Activated T-cell treated with anti-CD3 and anti-CD28 coated beads, Interleukin-2, amount 50 U/mL, for 4 hours (primary cell): Measurements from ENCODE around the gene NRCAM. TPM values are rescaled to one million over a fixed set of nuclear protein-coding genes. Genes with fewer than 3 reads are reported as not detected.

Experiments used
- ATAC-seq, 2 donors: fragments of 200-7000 bp; cut with Tn5 transposase; one replicate each; pipeline ENCODE4 v1.10.0; 2021
- DNase-seq: peaks from one replicate; pipeline ENCODE4 v3.0.0-alpha.2; 2020
- H3K27me3 Mint-ChIP-seq: one replicate; pipeline ENCODE4 v1.8.0; 2021; ENCODE audit warnings: low read depth, mixed read lengths
- H3K36me3 Mint-ChIP-seq: one replicate; pipeline ENCODE4 v1.8.0; 2022; ENCODE audit warnings: mixed read lengths; ENCODE audit not compliant: insufficient read depth
- H3K4me1 Mint-ChIP-seq: one replicate; pipeline ENCODE4 v1.8.0; 2021; ENCODE audit warnings: low read depth, mixed read lengths
- H3K4me3 Mint-ChIP-seq: one replicate; pipeline ENCODE4 v1.8.0; 2021; ENCODE audit warnings: mild to moderate bottlenecking, moderate library complexity, mixed read lengths
- H3K9me3 Mint-ChIP-seq: one replicate; pipeline ENCODE4 v1.8.0; 2021; ENCODE audit warnings: mixed read lengths
- total RNA-seq, 3 donors: library from RNA; stranded (reverse); gene quantifications; one replicate each; pipeline ENCODE4 v1.2.1, GENCODE V29; 2021

Gene NRCAM
- total RNA-seq, 3 donors from 2014 or later: 0.53 to 0.73 (median 0.69) TPM

DNA sequence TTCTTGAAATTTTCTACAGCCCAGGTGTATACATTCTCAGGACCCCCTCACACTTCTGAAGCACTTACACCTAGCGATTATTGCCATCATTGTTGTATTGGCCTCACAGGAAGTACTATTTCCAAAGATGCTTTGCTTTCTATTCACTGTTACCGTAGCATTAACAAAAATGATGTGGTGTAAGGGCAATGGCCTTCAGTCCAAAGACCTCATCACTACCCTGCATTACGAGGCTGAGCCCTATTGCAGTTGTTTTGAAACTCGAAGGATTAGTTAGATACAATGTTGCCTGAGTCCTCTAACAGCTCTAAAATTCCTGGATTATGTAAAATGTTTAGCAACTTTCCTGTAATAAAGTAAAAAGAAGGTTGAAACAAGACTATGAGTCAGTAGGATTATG is 2.9 kb downstream of the NRCAM start:
- peaks cover 54% of the 10 kb centered on the region for H3K27me3 Mint-ChIP-seq
- H3K4me3 Mint-ChIP-seq: no peak overlapping the region
- ATAC-seq (no peak), DNase-seq (no peak)
- H3K36me3 Mint-ChIP-seq: no peaks in the 10 kb centered on the region
- peaks cover 15% of the 10 kb centered on the region for H3K4me1 Mint-ChIP-seq
- H3K9me3 Mint-ChIP-seq: no peaks in the 10 kb centered on the region

DNA sequence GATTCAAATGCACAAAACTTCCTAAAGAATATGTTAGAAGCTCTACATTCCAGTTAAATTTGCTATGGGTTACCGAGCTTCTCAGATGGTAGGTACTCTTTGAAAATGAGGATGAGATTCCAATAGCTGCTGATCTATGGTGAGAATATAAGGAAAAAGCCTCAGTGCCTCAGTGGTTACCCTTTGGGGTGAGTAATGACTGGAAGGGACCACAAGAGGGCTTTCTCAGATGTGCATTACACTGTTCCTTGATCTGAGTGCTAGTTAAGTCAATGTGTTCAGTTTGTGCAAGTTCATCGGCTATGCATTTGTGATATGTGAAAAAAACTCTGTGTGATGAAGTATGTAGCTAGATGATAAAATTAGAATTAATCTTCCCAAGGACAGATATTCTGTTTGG is 3.5 kb downstream of the NRCAM start:
- Mint-ChIP-seq H3K4me3 (no peak overlapping the region), H3K36me3 (no peaks in the 10 kb centered on the region), H3K27me3 (peaks cover 51% of the 10 kb centered on the region), H3K9me3 (no peaks in the 10 kb centered on the region), H3K4me1 (peaks cover 15% of the 10 kb centered on the region)
- DNase-seq (no peak), ATAC-seq (no peak)

DNA sequence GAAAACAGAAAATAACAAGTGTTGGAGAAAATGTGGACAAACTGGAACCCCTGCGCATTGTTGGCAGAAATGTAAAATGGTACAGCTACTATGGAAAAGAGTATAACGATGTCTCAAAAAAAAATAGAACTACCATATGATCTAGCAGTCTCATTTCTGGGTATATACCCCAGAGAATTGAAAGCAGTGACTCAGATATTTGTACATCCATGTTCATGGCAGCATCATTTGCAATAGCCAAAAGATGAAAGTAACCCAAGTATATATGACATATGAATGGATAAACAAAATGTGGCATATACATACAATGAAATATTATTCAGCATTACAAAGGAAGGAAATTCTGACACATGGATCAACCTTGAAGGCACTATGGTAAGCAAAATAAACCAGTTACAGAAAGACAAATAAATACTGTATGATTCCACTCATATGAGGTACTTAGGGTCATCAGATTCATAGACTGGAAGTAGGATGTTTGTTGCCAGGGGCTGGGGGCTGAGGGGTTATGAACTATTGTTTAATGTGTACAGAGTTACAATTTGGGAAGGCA is 4.9 kb downstream of the NRCAM start:
- no peaks in the 10 kb centered on the region for H3K36me3 Mint-ChIP-seq
- no peak overlapping the region for H3K4me3 Mint-ChIP-seq
- peaks cover 40% of the 10 kb centered on the region for H3K27me3 Mint-ChIP-seq
- no peak for DNase-seq
- no peak for ATAC-seq
- no peaks in the 10 kb centered on the region for H3K9me3 Mint-ChIP-seq
- H3K4me1 Mint-ChIP-seq: peaks cover 5% of the 10 kb centered on the region

DNA sequence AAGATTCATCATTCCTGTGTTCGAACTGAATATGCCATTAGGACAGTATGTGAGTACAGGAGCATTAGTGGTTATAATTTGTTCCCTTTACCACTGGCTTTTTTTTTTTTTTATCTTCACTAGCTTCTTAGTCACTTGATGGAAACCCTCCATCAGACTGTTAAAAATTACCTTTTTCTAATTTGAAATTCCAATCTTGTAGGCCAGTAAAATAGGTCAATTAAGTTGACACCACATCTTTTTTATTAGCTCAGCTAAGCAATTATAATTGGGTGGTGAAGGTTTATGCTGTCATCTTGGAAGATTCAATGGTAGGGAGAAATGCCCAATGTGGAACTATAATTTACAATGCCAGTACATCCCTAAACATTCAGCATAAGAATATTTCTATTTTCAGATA is 6.1 kb downstream of the NRCAM start:
- DNase-seq: no peak
- no peak overlapping the region for H3K4me3 Mint-ChIP-seq
- H3K36me3 Mint-ChIP-seq: no peaks in the 10 kb centered on the region
- H3K27me3 Mint-ChIP-seq: peaks cover 41% of the 10 kb centered on the region
- no peak for ATAC-seq
- no peaks in the 10 kb centered on the region for H3K9me3 Mint-ChIP-seq
- peaks cover 5% of the 10 kb centered on the region for H3K4me1 Mint-ChIP-seq

GRCh38 chr7:108449521-108449920 is 6.7 kb downstream of the NRCAM start:
- ATAC-seq (no peak), DNase-seq (no peak)
- H3K27me3 Mint-ChIP-seq: peaks cover 39% of the 10 kb centered on the region
- no peak overlapping the region for H3K4me3 Mint-ChIP-seq
- no peaks in the 10 kb centered on the region for H3K9me3 Mint-ChIP-seq
- H3K36me3 Mint-ChIP-seq: no peaks in the 10 kb centered on the region
- peaks cover 2% of the 10 kb centered on the region for H3K4me1 Mint-ChIP-seq

GRCh38 chr7:108448584-108449505 is 7.4 kb downstream of the NRCAM start:
- peaks cover 34% of the 10 kb centered on the region for H3K27me3 Mint-ChIP-seq
- DNase-seq (no peak), ATAC-seq (no peak)
- no peak overlapping the region for H3K4me3 Mint-ChIP-seq
- no peaks in the 10 kb centered on the region for H3K4me1 Mint-ChIP-seq
- no peaks in the 10 kb centered on the region for H3K36me3 Mint-ChIP-seq
- no peaks in the 10 kb centered on the region for H3K9me3 Mint-ChIP-seq

DNA sequence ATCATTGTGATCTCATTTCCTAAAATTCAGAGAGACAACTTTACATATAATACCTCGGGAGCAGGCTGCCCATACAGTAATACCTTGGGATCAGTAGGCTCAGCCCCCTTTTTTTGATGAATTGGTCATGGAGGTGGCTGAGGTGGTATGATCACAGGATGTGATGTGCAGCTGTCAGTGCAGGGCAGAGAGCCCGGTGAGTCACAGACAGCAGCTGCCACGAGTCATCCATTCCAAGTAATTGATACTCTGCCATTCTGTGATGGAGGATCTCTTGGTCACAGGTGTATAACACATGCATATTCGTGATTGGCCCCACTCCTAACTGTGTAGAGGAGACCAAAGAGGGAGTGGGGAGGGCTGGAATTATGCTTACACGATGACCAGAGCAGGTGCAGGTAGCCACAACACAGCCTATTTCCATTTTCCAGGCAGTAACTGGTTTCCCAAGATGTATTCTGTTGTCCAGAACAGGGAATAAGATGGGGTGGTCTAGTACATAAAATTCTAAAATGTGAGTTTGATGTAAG is 14.1 kb downstream of the NRCAM start:
- Mint-ChIP-seq H3K36me3 (no peaks in the 10 kb centered on the region), H3K4me1 (no peaks in the 10 kb centered on the region), H3K4me3 (no peak overlapping the region), H3K27me3 (peaks cover 2% of the 10 kb centered on the region), H3K9me3 (no peaks in the 10 kb centered on the region)
- peak; percentile 95 to 97 for ATAC-seq
- DNase-seq: no peak

- no peaks in the 10 kb centered on the region for H3K9me3 Mint-ChIP-seq
- H3K4me3 Mint-ChIP-seq: no peak overlapping the region
- DNase-seq: no peak
- no peaks in the 10 kb centered on the region for H3K4me1 Mint-ChIP-seq
- no peaks in the 10 kb centered on the region for H3K36me3 Mint-ChIP-seq
- ATAC-seq: no peak
- peaks cover 6% of the 10 kb centered on the region for H3K27me3 Mint-ChIP-seq
Observed at GRCh38 chr7:108441392-108441955, 14.8 kb downstream of the NRCAM start.

GRCh38 chr7:108440613-108441012 is 15.6 kb downstream of the NRCAM start:
- Mint-ChIP-seq H3K4me1 (no peaks in the 10 kb centered on the region), H3K4me3 (no peak overlapping the region), H3K9me3 (no peaks in the 10 kb centered on the region), H3K36me3 (no peaks in the 10 kb centered on the region), H3K27me3 (peaks cover 5% of the 10 kb centered on the region)
- ATAC-seq: no peak
- no peak for DNase-seq

DNA sequence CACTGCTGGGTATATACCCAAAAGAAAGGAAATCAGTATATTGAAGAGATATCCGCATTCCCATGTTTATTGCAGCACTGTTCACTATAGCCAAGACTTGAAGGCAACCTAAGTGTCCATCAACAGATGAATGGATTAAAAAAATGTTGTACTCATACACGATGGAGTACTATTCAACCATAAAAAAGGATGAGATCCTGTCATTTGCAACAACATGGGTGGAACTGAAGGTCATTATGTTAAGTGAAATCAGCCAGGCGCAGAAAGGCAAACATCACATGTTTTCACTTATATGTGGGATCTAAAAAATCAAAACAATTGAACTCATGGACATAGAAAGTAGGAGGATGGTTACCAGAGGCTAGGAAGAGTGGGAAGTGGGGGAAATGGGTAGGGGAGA is 19.3 kb downstream of the NRCAM start:
- Mint-ChIP-seq H3K4me3 (no peak overlapping the region), H3K4me1 (no peaks in the 10 kb centered on the region), H3K9me3 (no peaks in the 10 kb centered on the region), H3K27me3 (peaks cover 19% of the 10 kb centered on the region), H3K36me3 (no peaks in the 10 kb centered on the region)
- DNase-seq (no peak), ATAC-seq (no peak)

- Mint-ChIP-seq H3K27me3 (peaks cover 32% of the 10 kb centered on the region), H3K36me3 (no peaks in the 10 kb centered on the region), H3K4me1 (no peaks in the 10 kb centered on the region), H3K9me3 (no peaks in the 10 kb centered on the region), H3K4me3 (no peak overlapping the region)
- ATAC-seq (no peak), DNase-seq (no peak)
Observed at GRCh38 chr7:108434010-108434409, 22.2 kb downstream of the NRCAM start.

GRCh38 chr7:108431099-108431498 is 25.1 kb downstream of the NRCAM start:
- no peak for DNase-seq
- H3K4me1 Mint-ChIP-seq: no peaks in the 10 kb centered on the region
- no peak overlapping the region for H3K4me3 Mint-ChIP-seq
- no peaks in the 10 kb centered on the region for H3K9me3 Mint-ChIP-seq
- no peak for ATAC-seq
- H3K36me3 Mint-ChIP-seq: no peaks in the 10 kb centered on the region
- peaks cover 35% of the 10 kb centered on the region for H3K27me3 Mint-ChIP-seq

- Mint-ChIP-seq H3K36me3 (no peaks in the 10 kb centered on the region), H3K9me3 (no peaks in the 10 kb centered on the region), H3K4me3 (no peak overlapping the region), H3K4me1 (no peaks in the 10 kb centered on the region), H3K27me3 (peaks cover 34% of the 10 kb centered on the region)
- DNase-seq (no peak), ATAC-seq (no peak)
Observed at GRCh38 chr7:108430664-108431063, 25.6 kb downstream of the NRCAM start.

DNA sequence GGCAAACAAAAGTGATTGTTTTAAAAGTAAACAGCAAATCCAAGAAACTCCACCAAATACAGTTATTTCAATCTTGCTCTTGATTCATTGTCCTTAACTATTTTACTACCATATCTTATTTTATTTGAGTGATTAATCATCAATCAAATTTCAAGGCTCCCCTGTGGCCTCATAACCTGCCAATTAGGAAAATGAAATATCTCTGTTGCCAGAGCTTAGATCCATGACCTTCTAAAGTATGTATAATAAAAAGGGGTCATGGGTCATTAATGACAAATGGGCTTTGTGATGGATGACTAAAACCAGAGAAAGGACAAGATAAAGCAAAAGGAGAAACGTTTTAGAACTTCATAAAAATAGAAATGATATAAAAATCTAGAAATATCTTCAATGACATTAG is 28.5 kb downstream of the NRCAM start:
- Mint-ChIP-seq H3K4me3 (no peak overlapping the region), H3K27me3 (peaks cover 33% of the 10 kb centered on the region), H3K4me1 (no peaks in the 10 kb centered on the region), H3K36me3 (no peaks in the 10 kb centered on the region), H3K9me3 (no peaks in the 10 kb centered on the region)
- no peak for ATAC-seq
- DNase-seq: no peak
